ENCODE results near the gene HYAL4.

DNA sequence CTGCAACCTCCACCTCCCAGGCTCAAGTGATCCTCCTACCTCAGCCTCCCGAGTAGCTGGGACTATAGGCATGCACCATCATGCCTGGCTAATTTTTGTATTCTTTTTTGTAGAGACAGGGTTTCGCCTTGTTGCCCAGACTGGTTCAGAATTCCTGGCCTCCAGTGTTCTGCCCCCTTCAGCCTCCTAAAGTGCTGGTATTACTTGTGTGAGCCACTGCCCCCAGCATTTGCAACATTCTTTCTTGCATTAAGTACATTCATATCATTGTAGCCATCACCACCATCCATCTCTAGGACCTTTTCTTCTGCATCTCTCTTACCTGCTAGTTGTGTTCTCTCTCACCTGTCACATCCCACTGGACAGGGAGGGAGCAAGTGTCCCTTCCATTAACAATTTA is 35.5 kb upstream of the HYAL4 start:
- TF ChIP-seq CTCF (conservative IDR thresholded peaks at IDR 0.05; ENCODE audit: low read depth, low read length) (no peak), EZH2 (IDR thresholded peaks at IDR 0.05; ENCODE audit: borderline replicate concordance, low read depth, low read length, poor library complexity, severe bottlenecking) (no peak)
